HG03460 (cell line): Measurements from ENCODE around the gene U2SURP.
"Not testable (repeated sequence)": the region's sequence is repeated elsewhere in the genome, so short reads cannot be mapped to it uniquely, and the experiment has no call there.

Source experiments
- ATAC-seq: cut with Tn5 transposase; IDR thresholded peaks from one replicate; pipeline ENCODE4 v1.9.1; 2021; ENCODE audit not compliant: unreplicated experiment

Gene U2SURP

GRCh38 chr3:142976621-142977398, 24.6 kb upstream of the U2SURP start:
- ATAC-seq: no peak

DNA sequence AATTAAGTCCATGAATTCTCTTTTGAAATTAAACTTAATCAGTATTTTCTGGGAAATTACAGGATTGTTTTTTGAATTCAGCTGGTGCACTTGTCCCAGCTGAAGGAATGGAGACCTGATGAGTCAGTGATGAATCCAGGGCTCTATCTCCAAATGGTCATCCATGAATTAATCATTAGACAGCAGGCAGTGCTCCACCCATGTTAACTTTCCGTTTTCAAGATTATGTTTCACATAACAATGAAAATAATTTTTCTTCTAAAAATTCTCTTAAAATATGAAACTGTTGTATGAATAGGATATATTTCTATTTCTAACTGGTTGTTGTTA, 24.0 kb upstream of the U2SURP start:
- no peak for ATAC-seq

GRCh38 chr3:142981108-142981507, 20.3 kb upstream of the U2SURP start:
- no peak for ATAC-seq

GRCh38 chr3:142982038-142982773, 19.2 kb upstream of the U2SURP start:
- ATAC-seq: no peak

DNA sequence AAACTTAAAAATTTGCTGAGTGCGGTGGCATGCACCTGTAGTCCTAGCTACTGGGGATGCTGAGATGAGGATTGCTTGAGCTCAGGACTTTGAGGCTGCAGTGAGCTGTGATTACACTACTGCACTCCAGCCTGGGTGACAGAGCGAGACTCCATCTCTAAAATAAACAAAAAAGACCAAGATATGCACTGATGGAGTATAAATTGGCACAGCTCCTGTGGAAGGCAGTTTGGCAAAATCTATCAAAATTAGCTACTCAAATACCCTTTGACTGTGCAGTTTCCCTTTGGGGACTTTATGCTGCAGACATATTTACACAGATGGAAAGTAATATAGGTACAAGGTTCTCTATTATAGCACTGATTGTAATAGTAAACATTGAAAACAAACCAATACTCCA, 18.1 kb upstream of the U2SURP start:
- no peak for ATAC-seq

DNA sequence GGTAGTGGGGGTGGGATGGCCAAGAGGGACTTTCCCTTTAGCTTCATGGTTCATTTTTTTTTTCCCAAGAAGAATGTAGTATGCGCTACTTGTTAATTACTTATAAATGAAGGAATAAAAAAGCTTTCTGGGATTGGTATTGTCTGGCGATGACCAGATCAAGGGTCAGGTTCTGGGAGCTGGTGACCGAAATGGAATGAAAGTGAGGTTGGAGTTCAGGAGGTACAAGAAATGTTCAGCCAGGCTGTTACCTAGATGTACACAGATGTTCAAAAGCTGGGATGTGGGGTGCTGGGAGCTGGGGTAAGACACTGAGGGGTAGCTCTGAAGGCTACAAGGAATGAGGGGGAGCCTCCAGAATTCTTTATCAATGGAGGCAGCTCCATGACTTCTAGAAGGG, 17.1 kb upstream of the U2SURP start:
- no peak for ATAC-seq

GRCh38 chr3:142987080-142987700, 14.2 kb upstream of the U2SURP start:
- ATAC-seq: no peak

DNA sequence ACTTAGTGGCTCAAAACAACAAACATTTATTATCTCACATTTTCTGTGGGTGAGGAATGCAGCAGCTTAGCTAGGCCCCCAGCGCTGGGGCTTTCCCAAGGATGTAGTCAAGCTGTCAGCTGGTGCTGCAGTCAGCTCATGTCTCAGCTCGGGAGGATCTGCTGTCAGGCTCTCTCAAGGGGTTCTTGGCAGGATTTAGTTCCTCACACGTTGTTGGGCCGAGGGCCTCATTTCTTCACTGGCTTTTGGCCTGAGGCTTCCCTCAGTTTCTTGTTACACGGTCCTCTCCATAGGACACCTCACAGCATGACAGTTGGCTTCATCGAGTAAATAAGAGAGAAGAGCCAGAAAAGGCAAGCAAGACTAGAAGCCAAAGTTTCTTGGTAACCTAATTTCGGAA, 13.7 kb upstream of the U2SURP start:
- ATAC-seq: no peak

- ATAC-seq: not testable (repeated sequence)
These were observed 13.1 kb upstream of the U2SURP start for GRCh38 chr3:142988221-142988620.

DNA sequence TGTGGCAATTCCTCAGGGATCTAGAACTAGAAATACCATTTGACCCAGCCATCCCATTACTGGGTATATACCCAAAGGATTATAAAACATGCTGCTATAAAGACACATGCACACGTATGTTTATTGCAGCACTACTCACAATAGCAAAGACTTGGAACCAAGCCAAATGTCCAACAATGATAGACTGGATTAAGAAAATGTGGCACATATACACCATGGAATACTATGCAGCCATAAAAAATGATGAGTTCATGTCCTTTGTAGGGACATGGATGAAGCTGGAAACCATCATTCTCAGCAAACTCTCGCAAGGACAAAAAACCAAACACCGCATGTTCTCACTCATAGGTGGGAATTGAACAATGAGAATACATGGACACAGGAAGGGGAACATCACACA, 12.5 kb upstream of the U2SURP start:
- ATAC-seq: not testable (repeated sequence)

GRCh38 chr3:142990721-142991120, 10.6 kb upstream of the U2SURP start:
- ATAC-seq: no peak

- no peak for ATAC-seq
These were observed 9.0 kb upstream of the U2SURP start for GRCh38 chr3:142992323-142992722.

DNA sequence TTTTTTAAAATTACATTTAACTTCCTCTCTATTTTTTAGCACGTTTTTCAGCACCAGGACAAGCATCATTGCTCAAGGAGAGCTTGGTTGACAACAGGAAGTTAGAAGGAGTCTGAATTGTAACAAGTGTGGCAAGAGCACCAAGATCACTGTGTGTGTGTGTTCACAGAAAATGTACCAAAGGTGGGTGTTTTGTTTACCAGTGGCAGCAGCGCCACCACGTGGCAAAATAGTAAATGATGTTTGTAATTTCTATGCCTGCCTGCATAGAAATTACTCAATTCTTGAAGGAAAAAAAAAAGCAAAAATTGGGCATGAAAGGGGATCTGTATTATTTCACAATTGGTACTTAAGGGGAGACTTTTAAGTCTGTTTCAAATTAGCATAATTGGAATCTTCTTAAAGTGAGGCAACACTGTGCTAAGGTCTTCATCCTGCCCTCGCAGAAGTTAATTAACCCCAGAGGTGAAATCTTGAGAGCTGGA, 7.4 kb upstream of the U2SURP start:
- peak; percentile 58 for ATAC-seq

DNA sequence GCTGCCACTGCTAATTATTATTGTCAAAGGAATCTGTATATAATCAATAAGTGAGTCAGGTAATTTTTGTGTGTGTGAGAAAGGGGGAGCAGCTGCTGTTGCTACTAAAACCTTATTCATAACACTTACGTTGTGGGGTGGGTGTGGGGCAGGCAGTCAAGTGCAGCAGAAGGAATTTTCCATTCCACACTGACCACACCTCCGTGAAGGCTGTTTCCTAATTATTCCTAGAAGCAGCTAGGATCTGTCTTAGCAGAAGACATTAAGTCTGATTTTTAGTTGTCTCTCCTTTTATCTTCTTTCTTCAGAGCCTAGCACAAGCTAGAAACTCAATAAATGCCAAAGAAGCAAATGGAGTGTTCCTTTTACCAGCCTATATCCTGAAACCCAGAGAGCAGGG, 4.0 kb upstream of the U2SURP start:
- ATAC-seq: no peak

DNA sequence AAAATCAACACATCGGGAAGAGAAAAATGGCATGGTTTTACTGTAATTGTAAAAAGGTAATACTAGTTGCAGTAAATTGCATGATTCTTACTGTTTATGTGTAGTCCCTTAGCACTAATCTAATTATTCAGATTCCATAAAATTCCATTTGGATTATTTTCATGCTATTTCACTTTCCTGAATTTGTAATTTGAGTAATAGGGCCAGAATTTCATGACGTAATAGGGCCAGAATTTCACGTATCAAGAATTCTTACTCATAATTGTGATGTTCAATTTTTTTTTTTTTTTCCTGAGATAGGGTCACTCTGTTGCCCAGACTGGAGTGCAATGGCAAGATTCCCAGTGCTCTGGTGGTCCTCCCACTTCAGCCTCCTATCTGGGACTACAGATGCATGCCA, 2.9 kb upstream of the U2SURP start:
- ATAC-seq: no peak

DNA sequence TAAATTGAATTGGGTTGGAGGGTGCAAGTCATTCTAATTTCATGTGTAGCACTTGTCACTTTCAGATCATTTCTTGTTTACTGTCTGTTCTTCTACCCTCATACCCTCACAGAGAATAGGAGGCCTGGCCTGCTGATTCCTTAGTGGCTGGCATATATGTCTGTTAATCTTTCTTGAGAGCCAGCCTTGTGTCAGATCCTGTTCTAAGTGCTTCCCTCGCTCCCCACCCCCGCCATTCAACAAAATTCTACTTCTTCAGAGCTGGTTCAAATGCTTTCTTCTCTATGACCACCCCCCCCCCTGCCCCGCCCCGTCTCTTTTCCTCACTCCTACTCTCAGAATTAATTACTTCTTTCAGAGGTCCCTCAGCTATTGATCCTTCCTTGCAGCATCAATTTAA, 1.5 kb upstream of the U2SURP start:
- ATAC-seq: no peak

GRCh38 chr3:143000528-143000927, 842 bp upstream of the U2SURP start:
- no peak for ATAC-seq

DNA sequence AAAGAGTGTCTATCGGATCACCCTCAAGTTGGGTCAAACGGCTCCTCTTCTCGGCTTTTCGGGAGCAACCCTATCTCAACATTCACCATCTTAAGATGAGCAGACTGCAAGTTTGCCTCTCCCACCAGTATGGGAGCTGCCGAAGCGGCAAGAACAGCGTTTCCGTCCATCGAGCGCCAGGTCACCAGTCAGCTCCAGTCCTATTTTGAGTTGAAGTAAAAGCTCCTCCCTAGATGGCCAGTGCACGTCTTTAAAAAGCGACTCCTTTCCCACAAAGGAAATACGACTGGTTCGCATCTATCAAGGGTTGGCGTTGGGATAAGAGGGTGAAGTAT, 369 bp upstream of the U2SURP start:
- ATAC-seq: peak; percentile 66

DNA sequence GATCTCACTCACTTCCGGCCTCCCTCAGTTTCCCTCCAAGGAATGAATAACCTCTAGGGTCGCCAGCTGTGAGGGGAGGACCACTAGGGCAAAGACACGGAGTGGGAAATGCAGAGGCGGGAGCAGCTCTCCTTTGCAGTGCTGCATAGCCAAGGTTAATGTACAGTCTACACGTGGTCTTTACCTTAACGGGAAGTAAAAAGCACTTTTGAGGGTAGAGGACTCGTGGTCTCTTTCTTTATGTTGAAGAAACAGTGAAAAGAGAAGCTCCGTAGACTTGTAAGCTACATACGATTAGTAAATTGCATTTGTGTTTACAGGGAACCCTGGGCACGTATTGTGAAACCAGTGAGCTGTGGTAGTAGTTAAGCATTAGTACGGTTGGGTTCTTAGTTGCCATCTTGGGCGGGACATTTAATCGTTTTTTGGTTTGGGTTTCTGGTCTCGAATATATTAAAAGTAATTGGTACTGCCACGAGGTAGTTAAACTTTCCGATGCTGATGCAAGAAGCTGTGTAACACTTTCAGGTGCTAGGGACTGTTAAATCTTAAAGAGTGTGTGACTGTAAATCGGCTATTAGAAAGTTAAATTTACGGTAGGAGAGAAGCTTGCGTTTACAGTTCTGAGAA, 828 bp downstream of the U2SURP start:
- peak; percentile 31 for ATAC-seq

DNA sequence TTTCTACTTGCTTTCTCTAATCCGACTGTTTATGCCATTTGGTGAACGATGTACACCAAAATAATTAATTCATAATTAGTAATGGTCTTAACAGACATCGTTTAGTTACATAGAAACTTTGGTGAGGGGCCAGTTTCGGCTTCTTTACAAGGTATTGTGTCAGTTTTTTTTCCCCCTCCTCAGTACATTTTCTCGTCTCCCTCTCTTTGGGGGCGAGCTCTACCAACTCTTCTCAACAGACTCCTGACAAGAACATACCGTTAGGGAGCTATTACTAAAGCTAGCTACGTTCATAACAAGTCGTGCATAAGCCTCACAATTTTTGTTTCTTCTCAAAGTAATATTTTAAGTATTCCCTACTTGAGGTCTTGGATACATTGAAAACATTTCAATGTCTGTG, 1.4 kb downstream of the U2SURP start:
- no peak for ATAC-seq

GRCh38 chr3:143004823-143005222, 3.5 kb downstream of the U2SURP start:
- ATAC-seq: no peak

- no peak for ATAC-seq
These were observed 8.7 kb downstream of the U2SURP start for GRCh38 chr3:143010024-143010423.
